H1 (cell line): Measurements from ENCODE around the gene GLRA2. TPM values are rescaled to one million over a fixed set of nuclear protein-coding genes. Genes with fewer than 3 reads are reported as not detected.

ENCODE experiments used
- CTCF ChIA-PET: fragments of 300-600 bp; sonication (Branson Sonifier 250); formaldehyde crosslinking; loops from one replicate; lab custom pipeline; 2021; ENCODE audit not compliant: partially characterized antibody; lab: Charles Lee
- POLR2A ChIA-PET: fragments of 300-600 bp; sonication (Branson Sonifier 250); formaldehyde crosslinking; loops from one replicate; lab custom pipeline; 2021; ENCODE audit warnings: inconsistent platforms; ENCODE audit not compliant: partially characterized antibody; lab: Charles Lee
- DNase-seq, 2 experiments: peaks; one replicate each; pipeline versions ENCODE4 v3.0.0 to v3.0.0-alpha.2; 2010 to 2022; ENCODE audit warnings: low spot score in 2 of 2, low read depth in 1 of 2, mixed read lengths in 1 of 2
- FAIRE-seq: peaks from 2 replicates; lab custom pipeline; 2011; peaks lifted over from hg19 to GRCh38; lab: Jason Lieb, UNC
- H2AFZ ChIP-seq: 2 replicates; pipeline ENCODE4 v1.8.1; 2012; ENCODE audit warnings: low read length, inconsistent platforms
- H2AK5ac ChIP-seq: 2 replicates; pipeline ENCODE4 v1.6.1; 2013; ENCODE audit warnings: low read depth, low read length
- H2BK120ac ChIP-seq: replicated peaks from 2 replicates; pipeline ENCODE3; 2013; ENCODE audit warnings: low read depth, low read length, inconsistent platforms
- H2BK12ac ChIP-seq: 2 replicates; pipeline ENCODE4 v1.6.1; 2013; ENCODE audit warnings: low read depth, low read length
- H2BK15ac ChIP-seq: 2 replicates; pipeline ENCODE4 v1.6.1; 2013; ENCODE audit warnings: low read length
- H2BK20ac ChIP-seq: 2 replicates; pipeline ENCODE4 v1.6.1; 2013; ENCODE audit warnings: low read length
- H2BK5ac ChIP-seq: 2 replicates; pipeline ENCODE4 v1.6.1; 2013; ENCODE audit warnings: low read depth, low read length
- H3K14ac ChIP-seq: 2 replicates; pipeline ENCODE4 v1.6.1; 2013; ENCODE audit warnings: inconsistent platforms; ENCODE audit not compliant: insufficient read length
- H3K18ac ChIP-seq: 2 replicates; pipeline ENCODE4 v1.6.1; 2013; ENCODE audit warnings: low read length; ENCODE audit errors: extremely low read depth
- H3K23ac ChIP-seq: 2 replicates; pipeline ENCODE4 v1.6.1; 2013; ENCODE audit warnings: inconsistent platforms; ENCODE audit not compliant: insufficient read length
- H3K23me2 ChIP-seq: 2 replicates; pipeline ENCODE4 v1.6.1; 2013; ENCODE audit warnings: low read depth, low read length
- H3K27ac ChIP-seq: 2 replicates; pipeline ENCODE4 v1.6.1; 2011; ENCODE audit warnings: low read depth, low read length, inconsistent platforms
- H3K27me3 ChIP-seq, 4 experiments: replicated peaks in 1 of 4; 1 replicate in 1 of 4; 2 replicates in 3 of 4; pipeline versions ENCODE4 v1.6.1 to v1.8.1; 2011 to 2013; ENCODE audit warnings: low read length in 3 of 4, mild to moderate bottlenecking in 3 of 4, inconsistent platforms in 2 of 4, mixed read lengths in 2 of 4, moderate library complexity in 1 of 4; ENCODE audit not compliant: control insufficient read depth in 3 of 4, insufficient read depth in 3 of 4; ENCODE audit errors: extremely low read depth in 1 of 4
- H3K36me3 ChIP-seq, 4 experiments: 2 replicates each; pipeline versions ENCODE4 v1.6.1 to v1.8.1; 2011 to 2013; ENCODE audit warnings: mild to moderate bottlenecking in 4 of 4, low read length in 3 of 4, moderate library complexity in 2 of 4, control low read depth in 1 of 4, inconsistent platforms in 1 of 4; ENCODE audit not compliant: insufficient read depth in 4 of 4, control insufficient read depth in 2 of 4
- H3K4ac ChIP-seq: replicated peaks from 2 replicates; pipeline ENCODE3; 2013; ENCODE audit warnings: low read length, low read depth, mixed read lengths, inconsistent platforms; ENCODE audit not compliant: insufficient read length
- H3K4me1 ChIP-seq, 4 experiments: replicated peaks in 1 of 4; 1 replicate in 1 of 4; 2 replicates in 3 of 4; pipeline versions ENCODE4 v1.6.1 to v1.8.1; 2011 to 2013; ENCODE audit warnings: low read length in 3 of 4, inconsistent platforms in 2 of 4, mixed read lengths in 1 of 4; ENCODE audit not compliant: insufficient read depth in 4 of 4, control insufficient read depth in 3 of 4
- H3K4me2 ChIP-seq, 2 experiments: 2 replicates each; pipeline versions ENCODE4 v1.6.1 to v1.8.1; 2011 to 2013; ENCODE audit warnings: low read depth in 2 of 2, low read length in 2 of 2, control low read depth in 1 of 2, inconsistent platforms in 1 of 2, mild to moderate bottlenecking in 1 of 2; ENCODE audit not compliant: insufficient read depth in 1 of 2
- H3K4me3 ChIP-seq, 4 experiments: fragments of 200-600, 300-600 bp in 1 of 4; sonication (generic), shearing (Covaris generic), sonication (Bioruptor Twin) in 1 of 4; 2 replicates each; pipeline versions ENCODE4 v1.5.1 to v1.8.1; 2011 to 2016; ENCODE audit warnings: low read length in 4 of 4, low read depth in 3 of 4, control low read depth in 2 of 4, inconsistent platforms in 2 of 4, mild to moderate bottlenecking in 2 of 4, mixed read lengths in 1 of 4, moderate library complexity in 1 of 4; ENCODE audit not compliant: insufficient read depth in 2 of 4; ENCODE audit errors: extremely low read depth in 1 of 4
- H3K56ac ChIP-seq: replicated peaks from 2 replicates; pipeline ENCODE3; 2013; ENCODE audit warnings: low read depth, mild to moderate bottlenecking, mixed read lengths, low read length, inconsistent platforms; ENCODE audit not compliant: insufficient read length
- H3K79me1 ChIP-seq: 2 replicates; pipeline ENCODE4 v1.6.1; 2013; ENCODE audit warnings: low read depth, low read length, control low read depth
- H3K79me2 ChIP-seq, 2 experiments: 2 replicates each; pipeline versions ENCODE4 v1.6.1 to v1.8.1; 2012 to 2013; ENCODE audit warnings: low read length in 2 of 2, mild to moderate bottlenecking in 2 of 2, inconsistent platforms in 1 of 2; ENCODE audit not compliant: insufficient read depth in 2 of 2, control insufficient read depth in 1 of 2
- H3K9ac ChIP-seq, 4 experiments: replicated peaks in 1 of 4; 1 replicate in 1 of 4; 2 replicates in 3 of 4; pipeline versions ENCODE4 v1.6.1 to v1.8.1; 2011 to 2013; ENCODE audit warnings: low read depth in 3 of 4, low read length in 3 of 4, control low read depth in 2 of 4, mild to moderate bottlenecking in 2 of 4, moderate library complexity in 2 of 4, inconsistent platforms in 1 of 4; ENCODE audit errors: extremely low read depth in 1 of 4
- H3K9me3 ChIP-seq, 2 experiments: 2 replicates each; pipeline versions ENCODE4 v1.6.1 to v1.8.1; 2012 to 2013; ENCODE audit warnings: mild to moderate bottlenecking in 2 of 2, moderate library complexity in 2 of 2, control low read depth in 1 of 2, inconsistent platforms in 1 of 2, low read depth in 1 of 2, low read length in 1 of 2, mixed read lengths in 1 of 2; ENCODE audit not compliant: insufficient read depth in 2 of 2
- H4K20me1 ChIP-seq, 2 experiments: replicated peaks in 1 of 2; 2 replicates each; pipeline versions ENCODE3 to v1.8.1; 2011 to 2013; ENCODE audit warnings: inconsistent platforms in 2 of 2, low read length in 2 of 2, mild to moderate bottlenecking in 1 of 2; ENCODE audit not compliant: insufficient read depth in 2 of 2, control insufficient read depth in 1 of 2
- H4K5ac ChIP-seq: 2 replicates; pipeline ENCODE4 v1.6.1; 2013; ENCODE audit warnings: low read length, low read depth, mixed read lengths, inconsistent platforms; ENCODE audit not compliant: insufficient read length
- H4K8ac ChIP-seq: 2 replicates; pipeline ENCODE4 v1.8.0; 2013; ENCODE audit warnings: mild to moderate bottlenecking, moderate library complexity, low read length, inconsistent platforms; ENCODE audit not compliant: insufficient read depth; ENCODE audit errors: extremely low read depth
- H4K91ac ChIP-seq: replicated peaks from 2 replicates; pipeline ENCODE3; 2013; ENCODE audit warnings: low read length, mixed read lengths, inconsistent platforms; ENCODE audit not compliant: insufficient read length
- BCL11A ChIP-seq, 2 experiments: IDR thresholded peaks; one replicate each; pipeline ENCODE4 v1.6.1; 2011; ENCODE audit warnings: low read depth in 2 of 2, low read length in 2 of 2, mild to moderate bottlenecking in 2 of 2
- CEBPB ChIP-seq: IDR thresholded peaks from 2 replicates; pipeline ENCODE4 v1.6.1; 2012; ENCODE audit warnings: low read depth, low read length
- CTBP2 ChIP-seq: IDR thresholded peaks from 2 replicates; pipeline ENCODE4 v1.7.0; 2011; ENCODE audit warnings: borderline replicate concordance, mild to moderate bottlenecking, moderate library complexity, mixed read lengths, low read length; ENCODE audit not compliant: insufficient read depth, insufficient read length
- GTF2F1 ChIP-seq: IDR thresholded peaks from 2 replicates; pipeline ENCODE4 v1.6.1; 2012; ENCODE audit warnings: low read depth, low read length, improper control_type of control experiment, borderline replicate concordance
- HDAC2 ChIP-seq, 2 experiments: fragments of 300-600 bp in 1 of 2; sonication (generic) in 1 of 2; IDR thresholded peaks; 2 replicates each; pipeline ENCODE4 v1.6.1; 2011 to 2012; ENCODE audit warnings: low read depth in 2 of 2, low read length in 2 of 2, mild to moderate bottlenecking in 2 of 2, moderate library complexity in 2 of 2, borderline replicate concordance in 1 of 2, inconsistent platforms in 1 of 2
- HDAC6 ChIP-seq: IDR thresholded peaks from one replicate; pipeline ENCODE4 v1.7.1; 2012; ENCODE audit warnings: low read depth, mild to moderate bottlenecking, inconsistent platforms, low read length, moderate library complexity
- NANOG ChIP-seq: IDR thresholded peaks from 2 replicates; pipeline ENCODE4 v1.6.1; 2011; ENCODE audit warnings: low read length, low read depth, mild to moderate bottlenecking, inconsistent platforms; ENCODE audit not compliant: insufficient read depth, poor library complexity, severe bottlenecking
- SAP30 ChIP-seq: fragments of 300-600 bp; sonication (generic); IDR thresholded peaks from 2 replicates; pipeline ENCODE4 v1.7.1; 2012; ENCODE audit warnings: low read length, moderate library complexity, mild to moderate bottlenecking, inconsistent platforms; ENCODE audit not compliant: insufficient read depth, insufficient replicate concordance
- SP1 ChIP-seq: IDR thresholded peaks from 2 replicates; pipeline ENCODE4 v1.6.1; 2011; ENCODE audit warnings: low read depth, low read length
- TCF12 ChIP-seq: IDR thresholded peaks from 2 replicates; pipeline ENCODE4 v1.6.1; 2011; ENCODE audit warnings: low read depth, mild to moderate bottlenecking, low read length
- ZNF274 ChIP-seq: IDR thresholded peaks from 2 replicates; pipeline ENCODE4 v1.7.0; 2012; ENCODE audit warnings: low read length, borderline replicate concordance; ENCODE audit errors: extremely low read depth
- WGBS, 2 experiments: shearing (Covaris generic) in 1 of 2; methylation state at CpG; one replicate each; pipeline versions ENCODE4 v1.1.6 to v1.1.7; 2013 to 2015; ENCODE audit warnings: low lambda C conversion rate in 2 of 2, mixed read lengths in 2 of 2, inconsistent platforms in 1 of 2, low coverage in 1 of 2, missing lambda C conversion rate in 1 of 2; ENCODE audit not compliant: insufficient replicate concordance in 2 of 2, insufficient coverage in 1 of 2, insufficient read length in 1 of 2; ENCODE audit errors: extremely low coverage in 1 of 2, missing lambda C conversion rate in 1 of 2; 5-methylcytosine and 5-hydroxymethylcytosine counted together
- polyA plus RNA-seq, 7 experiments: library from polyadenylated mRNA; depleted of rRNA in 3 of 7; stranded (reverse) in 5 of 7; unstranded in 2 of 7; fragments of >200 nt in 5 of 7; fragments of 200-250 nt in 2 of 7; gene quantifications; 1 replicate in 5 of 7; 2 replicates in 1 of 7; 4 replicates in 1 of 7; pipeline versions ENCODE4 v1.2.1 to v1.2.3, GENCODE V29; 2011 to 2013; ENCODE audit warnings: missing spikeins in 2 of 7, mixed read lengths in 2 of 7
- total RNA-seq: library from RNA; stranded (reverse); fragmentation: NEBNext Ultra II Directional; extraction: Animal tissue kit (Norgen Biotek cat#: 25700); gene quantifications from 2 replicates; pipeline ENCODE4 v1.2.1, GENCODE V29; 2021

Gene GLRA2
- total and polyA plus RNA-seq, 2 of the 8 experiments (the other 6 are each of a cell fraction or from before 2014, with no cell fraction given), result not detected

GRCh38 chrX:14501327-14501726, 28.0 kb upstream of the GLRA2 start:
- Histone ChIP-seq H2BK5ac (no peak overlapping the region), H3K27me3 (no peaks in the 10 kb centered on the region), H3K18ac (no peak overlapping the region), H3K56ac (no peak overlapping the region), H3K14ac (no peak overlapping the region), H4K5ac (no peak overlapping the region), H2AK5ac (no peak overlapping the region), H3K79me1 (no peaks in the 10 kb centered on the region), H2BK120ac (no peak overlapping the region), H2BK12ac (no peak overlapping the region), H2BK15ac (no peak overlapping the region), H3K79me2 (no peaks in the 10 kb centered on the region), H3K9ac (no peak overlapping the region), H3K23me2 (no peaks in the 10 kb centered on the region), H2AFZ (no peak overlapping the region), H3K4me1 (no peaks in the 10 kb centered on the region), H3K36me3 (no peaks in the 10 kb centered on the region), H4K8ac (no peak overlapping the region), H4K91ac (no peak overlapping the region), H3K4ac (no peak overlapping the region), H4K20me1 (no peaks in the 10 kb centered on the region), H3K23ac (no peak overlapping the region), H3K9me3 (no peaks in the 10 kb centered on the region), H3K27ac (no peak overlapping the region), H3K4me3 (no peak overlapping the region), H3K4me2 (no peak overlapping the region), H2BK20ac (no peak overlapping the region)
- ChIA-PET POLR2A (no interaction called here), CTCF (no interaction called here)
- FAIRE-seq (no peak), DNase-seq (no peak)
- TF ChIP-seq BCL11A (IDR thresholded peaks at IDR 0.05; ENCODE audit: low read depth in 2 of 2, low read length in 2 of 2) (no peak), HDAC6 (no peak), NANOG (no peak), GTF2F1 (no peak), CTBP2 (no peak), SAP30 (no peak), ZNF274 (no peak), SP1 (no peak), TCF12 (no peak), HDAC2 (IDR thresholded peaks at IDR 0.05; ENCODE audit: borderline replicate concordance in 1 of 2, low read depth in 2 of 2, low read length in 2 of 2) (no peak), CEBPB (no peak)
- 95% methylated on average over 3 of the region's 5 CpGs; no CpG with 5 or more reads in 1 of the 2 experiments for WGBS, 2 experiments
